Skeletal muscle tissue (tissue), 4 donors: ENCODE data around the gene DTYMK. TPM values are rescaled to one million over a fixed set of nuclear protein-coding genes. Genes with fewer than 3 reads are reported as not detected.
"Not testable (repeated sequence)": the region's sequence is repeated elsewhere in the genome, so short reads cannot be mapped to it uniquely, and the experiment has no call there.

ENCODE experiments used
- H3K27ac ChIP-seq: one replicate; pipeline ENCODE4 v1.7.0; 2013; ENCODE audit warnings: mild to moderate bottlenecking, low read depth, low read length, inconsistent platforms
- H3K27me3 ChIP-seq, 3 donors: one replicate each; pipeline ENCODE4 v1.7.0; 2013; ENCODE audit warnings: low read length in 3 of 3; ENCODE audit not compliant: control insufficient read depth in 3 of 3, insufficient read depth in 3 of 3
- H3K36me3 ChIP-seq, 3 donors: one replicate each; pipeline ENCODE4 v1.7.0; 2013; ENCODE audit warnings: low read length in 3 of 3; ENCODE audit not compliant: control insufficient read depth in 3 of 3, insufficient read depth in 3 of 3
- H3K4me1 ChIP-seq, 3 donors: one replicate each; pipeline ENCODE4 v1.7.0; 2013; ENCODE audit warnings: low read length in 3 of 3, mild to moderate bottlenecking in 3 of 3; ENCODE audit not compliant: control insufficient read depth in 3 of 3, insufficient read depth in 3 of 3
- H3K4me3 ChIP-seq, 3 donors: one replicate each; pipeline ENCODE4 v1.7.0; 2013; ENCODE audit warnings: low read length in 3 of 3
- H3K9ac ChIP-seq, 3 donors: one replicate each; pipeline ENCODE4 v1.7.0; 2013; ENCODE audit warnings: low read length in 3 of 3, mild to moderate bottlenecking in 3 of 3, moderate library complexity in 2 of 3, low read depth in 1 of 3
- H3K9me3 ChIP-seq, 3 donors: one replicate each; pipeline ENCODE4 v1.7.0; 2013; ENCODE audit warnings: low read length in 3 of 3; ENCODE audit not compliant: control insufficient read depth in 3 of 3
- total RNA-seq: library from RNA; depleted of rRNA; stranded (reverse); fragments of >200 nt; gene quantifications from one replicate; pipeline ENCODE4 v1.2.3, GENCODE V29; 2014
- donor health status: Osteomylitis.

Gene DTYMK
- total RNA-seq, 1 donor from 2014 or later, result 14.1 TPM

DNA sequence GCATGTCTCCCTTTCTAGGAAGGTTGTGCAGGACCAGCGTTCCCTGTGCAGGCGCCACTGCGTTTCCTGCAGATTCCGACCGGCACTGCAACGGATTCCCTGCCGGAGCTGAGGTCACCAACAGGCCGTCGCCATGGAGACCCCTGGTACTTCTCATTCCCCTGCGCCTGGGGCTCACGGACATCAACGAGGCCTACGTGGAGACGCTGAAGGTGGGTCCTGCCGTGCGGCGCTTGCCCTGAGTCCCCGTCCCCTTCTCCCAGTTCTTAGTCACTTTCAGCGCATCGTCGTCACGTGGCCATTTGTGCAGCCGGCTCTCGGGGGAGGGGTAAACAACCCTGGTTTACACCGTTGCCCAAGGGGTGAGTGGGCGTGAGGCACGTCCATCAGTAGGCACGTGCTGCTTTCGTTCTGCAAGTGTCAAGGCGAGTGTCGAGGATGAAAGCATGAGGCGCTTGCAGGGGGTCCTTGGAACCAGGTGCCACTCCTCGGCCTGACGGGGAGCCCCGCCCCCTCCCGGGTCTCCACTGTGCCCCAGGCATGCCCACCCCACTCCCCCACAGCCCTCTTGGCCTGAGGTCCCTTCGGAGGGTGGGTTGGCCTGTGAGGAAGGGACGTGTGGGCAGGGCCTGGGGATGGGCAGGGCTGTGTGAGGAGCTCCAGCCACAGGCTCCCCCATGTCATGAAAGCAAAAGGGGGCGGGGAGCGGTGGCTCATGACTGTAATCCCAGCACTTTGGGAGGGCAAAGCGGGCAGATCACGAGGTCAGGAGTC is 19.8 kb downstream of the DTYMK start:
- H3K27me3 ChIP-seq, result no peaks in the 10 kb centered on the region
- H3K4me3 ChIP-seq, result no peak overlapping the region
- peaks cover 0 to 4% (median 0%) of the 10 kb centered on the region in 3 donors for H3K4me1 ChIP-seq
- peaks cover 45 to 49% (median 45%) of the 10 kb centered on the region in 3 donors for H3K36me3 ChIP-seq
- no peak overlapping the region for H3K27ac ChIP-seq
- no peak overlapping the region for H3K9ac ChIP-seq
- no peaks in the 10 kb centered on the region for H3K9me3 ChIP-seq

GRCh38 chr2:241665731-241666440 is 20.7 kb downstream of the DTYMK start:
- Histone ChIP-seq H3K27me3 (no peaks in the 10 kb centered on the region), H3K27ac (no peak overlapping the region), H3K9me3 (no peaks in the 10 kb centered on the region), H3K36me3 (peaks cover 42 to 47% (median 46%) of the 10 kb centered on the region in 3 donors), H3K4me1 (peaks cover 0 to 4% (median 0%) of the 10 kb centered on the region in 3 donors), H3K4me3 (no peak overlapping the region), H3K9ac (no peak overlapping the region)

DNA sequence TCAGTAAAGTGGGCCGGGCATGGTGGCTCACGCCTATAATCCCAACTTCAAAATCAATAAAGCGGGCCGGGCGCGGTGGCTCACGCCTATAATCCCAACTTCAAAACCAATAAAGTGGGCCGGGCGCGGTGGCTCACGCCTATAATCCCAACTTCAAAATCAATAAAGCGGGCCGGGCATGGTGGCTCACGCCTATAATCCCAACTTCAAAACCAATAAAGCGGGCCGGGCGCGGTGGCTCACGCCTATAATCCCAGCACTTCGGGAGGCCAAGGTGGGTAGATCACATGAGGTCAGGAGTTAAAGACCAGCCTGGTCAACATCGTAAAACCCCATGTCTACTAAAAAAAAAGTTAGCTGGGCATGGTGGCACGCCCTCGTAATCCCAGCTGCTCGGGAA is 23.9 kb downstream of the DTYMK start:
- not testable (repeated sequence) for H3K4me3 ChIP-seq, H3K27me3 ChIP-seq, H3K9ac ChIP-seq, H3K9me3 ChIP-seq, H3K4me1 ChIP-seq, H3K27ac ChIP-seq
- H3K36me3 ChIP-seq, result peaks cover 39 to 45% (median 42%) of the 10 kb centered on the region in 3 donors

- Histone ChIP-seq H3K4me3 (no peak overlapping the region), H3K4me1 (peaks cover 0 to 2% (median 0%) of the 10 kb centered on the region in 3 donors), H3K9me3 (no peaks in the 10 kb centered on the region), H3K27ac (no peak overlapping the region), H3K36me3 (peaks cover 38 to 43% (median 39%) of the 10 kb centered on the region in 3 donors), H3K27me3 (no peaks in the 10 kb centered on the region), H3K9ac (no peak overlapping the region)
These were observed 25.9 kb downstream of the DTYMK start for GRCh38 chr2:241660593-241661213.

DNA sequence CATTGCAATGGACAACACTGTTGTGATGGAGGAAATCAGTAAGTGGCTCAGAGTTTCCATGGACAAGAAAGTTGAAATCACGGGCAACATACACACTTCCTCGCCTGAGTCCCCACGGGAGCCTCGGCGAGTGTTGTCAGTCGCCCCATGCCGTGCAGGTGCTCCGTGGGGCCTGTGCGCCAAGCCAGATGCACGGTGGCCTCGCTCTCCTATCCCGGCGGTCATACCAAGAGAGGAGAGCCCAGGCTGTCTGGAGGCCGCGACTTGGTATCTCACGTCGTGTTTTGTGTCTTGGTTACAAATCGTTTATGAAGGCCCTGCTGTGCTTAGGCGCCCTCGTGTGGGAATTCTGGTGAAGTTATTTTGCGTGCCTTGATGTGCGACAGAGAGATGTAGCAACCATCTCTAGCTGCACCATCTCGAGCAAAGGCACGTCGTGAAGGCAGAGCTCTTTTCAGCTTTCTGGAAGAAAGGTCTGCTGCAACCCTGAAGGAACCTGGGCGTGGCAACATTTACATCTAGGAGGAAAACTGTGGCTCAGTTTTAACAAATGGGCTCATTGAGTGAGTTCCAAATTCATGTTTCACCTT is 27.4 kb downstream of the DTYMK start:
- H3K4me1 ChIP-seq, result no peaks in the 10 kb centered on the region
- no peak overlapping the region for H3K9ac ChIP-seq
- peaks cover 51 to 56% (median 52%) of the 10 kb centered on the region in 3 donors for H3K36me3 ChIP-seq
- H3K4me3 ChIP-seq, result no peak overlapping the region
- H3K27ac ChIP-seq, result no peak overlapping the region
- no peaks in the 10 kb centered on the region for H3K9me3 ChIP-seq
- no peaks in the 10 kb centered on the region for H3K27me3 ChIP-seq

DNA sequence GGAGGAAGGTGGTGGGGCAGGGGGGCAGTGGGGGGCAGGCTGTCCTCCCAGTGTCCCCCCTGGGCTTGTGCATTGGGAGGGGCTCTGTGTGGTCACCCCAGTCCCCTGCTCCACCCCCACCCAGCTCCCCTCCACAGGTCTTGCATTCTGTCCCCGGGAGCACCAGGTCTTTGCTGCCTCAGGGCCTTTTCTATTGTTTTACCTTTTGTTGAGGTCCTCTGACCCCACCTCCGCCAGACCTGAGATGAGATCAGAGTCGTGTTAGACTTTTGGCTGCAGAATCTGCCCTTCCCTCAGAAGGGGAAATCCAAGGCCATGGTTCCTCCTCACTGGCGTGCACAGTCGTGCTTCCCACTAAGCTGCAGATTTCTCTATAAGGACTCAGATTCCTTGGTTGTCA is 28.3 kb downstream of the DTYMK start:
- Histone ChIP-seq H3K4me1 (no peaks in the 10 kb centered on the region), H3K27me3 (no peaks in the 10 kb centered on the region), H3K9ac (no peak overlapping the region), H3K4me3 (no peak overlapping the region), H3K36me3 (peaks cover 53 to 58% (median 54%) of the 10 kb centered on the region in 3 donors), H3K9me3 (no peaks in the 10 kb centered on the region), H3K27ac (no peak overlapping the region)

- no peak overlapping the region for H3K9ac ChIP-seq
- H3K4me1 ChIP-seq, result no peaks in the 10 kb centered on the region
- no peaks in the 10 kb centered on the region for H3K27me3 ChIP-seq
- no peak overlapping the region for H3K4me3 ChIP-seq
- H3K27ac ChIP-seq, result no peak overlapping the region
- H3K36me3 ChIP-seq, result peaks cover 57 to 61% (median 58%) of the 10 kb centered on the region in 3 donors
- H3K9me3 ChIP-seq, result no peaks in the 10 kb centered on the region
These were observed 28.8 kb downstream of the DTYMK start for GRCh38 chr2:241657786-241658254.

GRCh38 chr2:241656190-241656741 is 30.3 kb downstream of the DTYMK start:
- no peak overlapping the region for H3K4me3 ChIP-seq
- no peaks in the 10 kb centered on the region for H3K9me3 ChIP-seq
- no peaks in the 10 kb centered on the region for H3K27me3 ChIP-seq
- H3K9ac ChIP-seq, result no peak overlapping the region
- H3K36me3 ChIP-seq, result peaks cover 69 to 73% (median 73%) of the 10 kb centered on the region in 3 donors
- H3K4me1 ChIP-seq, result no peaks in the 10 kb centered on the region
- no peak overlapping the region for H3K27ac ChIP-seq

DNA sequence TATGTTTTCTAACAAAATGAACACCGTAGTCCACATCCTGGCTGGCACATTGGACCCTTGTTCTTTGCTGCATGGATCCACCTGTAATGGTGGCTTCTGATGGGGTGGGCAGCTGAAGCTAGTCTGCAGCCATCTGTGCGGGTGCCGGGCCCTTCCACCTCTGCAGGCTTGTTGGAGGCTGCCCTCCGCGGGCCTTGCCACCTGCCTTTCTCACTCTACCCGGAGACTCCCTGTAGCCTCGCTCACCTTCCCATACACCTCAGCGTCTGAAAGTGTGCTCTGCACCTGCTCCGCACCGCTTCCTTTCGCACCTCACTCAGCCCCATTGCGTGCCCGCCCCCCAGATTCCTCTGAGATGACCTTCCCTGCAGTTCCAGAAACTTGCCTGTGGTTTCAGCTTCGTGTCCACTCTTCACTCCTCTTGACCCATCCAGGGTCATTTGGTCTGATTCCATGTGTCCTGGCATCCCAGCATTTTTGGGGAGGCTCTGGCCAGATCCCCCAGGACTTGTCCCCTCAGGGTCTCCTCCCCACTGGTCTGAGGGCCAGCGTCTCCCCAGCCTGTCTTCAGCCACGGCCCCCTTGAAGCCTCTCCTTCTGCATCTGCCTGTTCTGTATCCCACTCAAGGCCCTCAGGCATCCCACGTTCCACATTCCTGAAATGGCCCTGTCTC is 31.0 kb downstream of the DTYMK start:
- Histone ChIP-seq H3K4me1 (no peaks in the 10 kb centered on the region), H3K36me3 (peaks cover 63 to 69% (median 68%) of the 10 kb centered on the region in 3 donors), H3K27ac (no peak overlapping the region), H3K9me3 (no peaks in the 10 kb centered on the region), H3K4me3 (no peak overlapping the region), H3K9ac (no peak overlapping the region), H3K27me3 (no peaks in the 10 kb centered on the region)
